GM21528 (cell line): Measurements from ENCODE around the gene LRP4.

Experiments
- ATAC-seq: cut with Tn5 transposase; IDR thresholded peaks from one replicate; pipeline ENCODE4 v1.9.1; 2021; ENCODE audit warnings: mild to moderate bottlenecking, moderate library complexity; ENCODE audit not compliant: unreplicated experiment, low FRiP score

LRP4 gene

GRCh38 chr11:46895821-46896220, 22.5 kb downstream of the LRP4 start:
- no peak for ATAC-seq

DNA sequence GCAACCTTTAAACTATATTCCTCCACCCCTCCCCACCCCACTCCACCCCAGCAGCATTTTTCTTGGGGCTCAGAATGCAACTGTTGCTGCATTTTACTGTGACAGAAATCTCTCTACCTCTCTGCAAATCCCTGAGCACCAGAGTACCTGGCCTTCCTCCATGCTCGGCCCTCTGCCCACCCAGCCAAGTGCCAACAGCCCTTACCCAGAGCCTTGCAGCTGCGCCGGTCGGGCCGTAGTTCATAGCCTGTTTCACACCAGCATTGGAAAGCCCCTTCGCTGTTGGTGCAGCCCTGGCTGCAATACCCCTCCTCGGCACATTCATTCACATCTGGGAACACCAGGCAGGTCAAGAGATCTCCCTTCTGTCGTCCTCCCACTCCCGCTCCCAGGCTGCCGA, 23.4 kb downstream of the LRP4 start:
- ATAC-seq = no peak

GRCh38 chr11:46894506-46894905, 23.8 kb downstream of the LRP4 start:
- no peak for ATAC-seq

DNA sequence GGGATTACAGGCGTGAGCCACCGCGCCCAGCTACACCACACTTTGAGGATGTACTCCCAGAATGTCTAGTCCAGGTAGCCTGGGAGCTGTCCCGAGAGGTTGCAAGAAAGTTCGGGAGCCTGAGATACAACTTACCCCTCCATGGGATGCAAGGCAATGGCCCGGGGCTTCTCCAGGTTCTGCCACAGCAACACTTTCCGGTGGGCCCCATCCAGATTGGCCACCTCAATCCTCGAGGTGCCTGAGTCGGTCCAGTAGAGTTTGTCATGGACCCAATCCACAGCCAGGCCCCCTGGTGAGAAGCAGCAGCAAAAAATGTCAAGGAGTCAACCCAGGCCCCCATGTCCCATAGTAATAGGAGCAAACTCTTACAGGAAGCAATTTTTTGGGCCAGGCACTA, 25.5 kb downstream of the LRP4 start:
- ATAC-seq = no peak

DNA sequence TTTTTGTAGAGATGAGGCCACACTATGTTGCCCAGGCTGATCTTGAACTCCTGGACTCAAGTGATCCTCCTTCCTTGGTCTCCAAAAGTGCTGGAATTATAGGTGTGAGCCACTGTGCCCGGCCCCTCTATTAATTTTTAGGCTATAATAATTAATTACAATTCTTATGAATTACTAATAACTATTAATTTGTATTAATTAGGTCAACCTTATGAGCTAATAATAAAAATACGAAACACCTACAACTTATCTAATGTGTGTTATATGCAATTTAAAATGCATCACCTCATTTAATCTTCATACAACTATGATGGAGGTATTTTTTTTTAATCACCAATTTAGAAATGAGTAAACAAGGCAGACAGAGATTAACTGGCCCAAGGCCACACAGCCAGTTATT, 26.2 kb downstream of the LRP4 start:
- no peak for ATAC-seq

DNA sequence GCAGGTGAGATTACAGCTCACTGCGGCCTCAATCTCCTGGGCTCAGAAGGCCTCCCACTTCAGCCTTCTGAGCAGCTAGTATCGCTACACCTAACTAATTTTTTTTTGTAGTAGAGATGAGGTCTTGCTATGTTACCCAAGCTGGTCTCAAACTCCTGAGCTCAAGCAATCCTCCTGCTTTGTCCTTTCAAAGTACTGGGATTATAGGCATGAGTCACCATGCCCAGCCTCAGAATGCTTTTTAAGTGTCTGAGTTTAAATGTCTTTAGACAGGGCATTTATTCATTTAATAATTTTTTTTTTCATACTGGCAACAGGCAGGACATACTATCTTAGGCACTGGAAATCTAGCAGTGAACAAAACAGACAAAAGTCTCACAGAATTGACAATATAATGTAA, 27.7 kb downstream of the LRP4 start:
- ATAC-seq = no peak

DNA sequence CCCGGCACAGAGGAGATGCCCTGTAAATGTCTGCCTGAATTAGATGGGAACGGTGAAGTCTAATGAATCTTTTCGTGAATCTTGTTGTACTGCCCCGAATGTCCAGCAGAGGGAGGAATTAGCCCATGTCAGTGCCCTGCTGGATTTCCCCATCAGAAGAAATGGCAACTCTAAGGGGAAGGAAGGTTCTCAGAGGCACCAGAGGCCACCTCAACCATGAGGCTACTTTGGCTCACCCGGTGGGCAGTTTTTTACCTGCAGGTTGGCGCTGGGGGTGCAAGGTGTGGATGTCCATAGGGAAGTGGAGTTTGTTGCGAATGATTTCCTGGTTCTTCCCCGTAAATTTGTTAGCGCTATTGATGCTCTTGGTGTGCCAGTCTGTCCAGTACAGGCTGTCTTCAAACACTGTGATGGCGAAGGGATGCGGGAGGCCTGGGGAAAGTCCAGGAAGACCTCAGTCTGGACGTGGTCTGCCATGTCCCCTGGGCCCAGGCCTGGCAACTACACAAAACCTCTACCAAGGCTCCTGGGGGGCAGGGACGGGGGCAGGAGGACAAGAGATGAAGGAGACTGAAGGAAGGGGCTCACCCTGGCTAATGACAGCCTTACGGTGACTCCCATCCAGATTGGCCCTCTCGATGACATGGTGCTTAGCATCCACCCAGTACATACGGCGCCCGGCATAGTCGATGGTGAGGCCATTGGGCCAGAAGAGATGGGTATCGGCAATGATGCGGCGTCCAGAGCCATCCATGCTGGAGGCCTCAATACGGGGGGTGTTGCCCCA, 28.5 kb downstream of the LRP4 start:
- no peak for ATAC-seq

GRCh38 chr11:46889251-46889650, 29.1 kb downstream of the LRP4 start:
- no peak for ATAC-seq

- no peak for ATAC-seq
Observed at GRCh38 chr11:46888636-46889035, 29.7 kb downstream of the LRP4 start.

- ATAC-seq = no peak
Observed at GRCh38 chr11:46886211-46886610, 32.1 kb downstream of the LRP4 start.

- no peak for ATAC-seq
Observed at GRCh38 chr11:46879056-46879585, 39.2 kb downstream of the LRP4 start.

DNA sequence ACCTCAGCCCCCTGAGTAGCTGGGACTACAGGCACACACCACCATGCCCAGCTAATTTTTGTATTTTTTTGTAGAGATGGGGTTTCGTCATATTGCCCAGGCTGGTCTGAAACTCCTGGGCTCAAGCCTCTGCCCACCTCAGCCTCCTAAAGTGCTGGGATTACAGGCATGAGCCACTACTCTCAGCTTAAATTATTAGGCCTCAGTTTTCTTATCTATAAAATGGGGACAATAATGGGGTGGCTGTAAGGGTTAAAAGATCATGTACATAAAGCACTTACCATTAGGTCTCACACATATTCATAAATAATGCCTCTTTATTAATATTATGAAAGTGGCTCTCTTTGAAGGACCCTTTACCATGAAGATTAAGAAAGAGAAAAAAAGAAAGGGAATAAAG, 40.8 kb downstream of the LRP4 start:
- no peak for ATAC-seq

- no peak for ATAC-seq
Observed at GRCh38 chr11:46876471-46876870, 41.9 kb downstream of the LRP4 start.

DNA sequence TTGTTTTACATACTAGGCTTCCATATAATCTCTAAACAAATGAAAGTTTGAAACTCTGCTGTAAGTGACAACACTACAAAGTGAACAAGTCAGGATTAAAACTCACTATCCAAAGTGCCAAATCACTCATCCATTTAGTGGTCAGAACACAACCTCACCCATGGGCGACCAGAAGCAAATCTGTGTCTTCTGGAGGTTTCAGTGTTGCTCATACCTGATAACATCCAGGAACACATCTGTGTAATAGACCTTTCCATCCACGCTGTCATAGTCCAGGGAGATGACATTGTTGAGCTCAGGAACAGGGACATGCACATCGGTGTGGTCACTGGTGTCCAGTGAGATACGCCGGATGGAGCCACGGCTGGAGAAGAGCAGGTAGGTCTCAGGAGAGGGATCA, 43.8 kb downstream of the LRP4 start:
- no peak for ATAC-seq

- no peak for ATAC-seq
Observed at GRCh38 chr11:46868912-46869311, 49.4 kb downstream of the LRP4 start.

- no peak for ATAC-seq
Observed at GRCh38 chr11:46865340-46865739, 53.0 kb downstream of the LRP4 start.

GRCh38 chr11:46860218-46860617, 58.1 kb downstream of the LRP4 start:
- ATAC-seq = no peak

DNA sequence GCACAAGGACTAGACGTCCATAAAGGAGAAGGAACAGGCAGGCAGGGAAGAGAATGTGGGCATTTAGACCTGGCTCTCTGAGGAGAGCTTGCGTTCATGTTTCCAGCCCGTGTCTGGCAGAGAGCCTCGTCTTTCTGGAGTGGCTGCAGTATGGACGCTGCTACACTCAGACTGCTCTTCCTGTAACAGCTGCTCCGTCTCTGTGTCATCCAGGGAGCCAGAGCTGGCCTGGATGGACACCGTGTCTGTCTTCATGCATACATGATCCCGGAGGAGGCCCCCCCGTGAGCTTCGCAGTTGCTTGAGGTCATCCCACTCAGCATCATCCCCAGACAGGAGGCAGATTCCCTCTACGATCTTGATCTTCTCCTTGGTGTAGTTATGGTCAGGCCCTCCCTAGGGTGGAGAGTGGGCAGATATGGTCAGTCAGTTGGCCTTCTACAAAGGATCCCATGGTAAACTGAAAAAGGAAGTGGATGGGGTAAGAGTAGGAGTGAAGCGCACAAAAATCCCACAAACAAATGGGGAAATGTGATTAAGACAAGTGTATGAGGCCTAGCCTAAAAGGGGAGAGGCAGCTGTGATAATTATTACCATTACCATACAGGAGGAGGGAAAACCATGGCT, 59.3 kb downstream of the LRP4 start:
- no peak for ATAC-seq

- ATAC-seq = no peak
Observed at GRCh38 chr11:46857666-46858065, 60.7 kb downstream of the LRP4 start.

DNA sequence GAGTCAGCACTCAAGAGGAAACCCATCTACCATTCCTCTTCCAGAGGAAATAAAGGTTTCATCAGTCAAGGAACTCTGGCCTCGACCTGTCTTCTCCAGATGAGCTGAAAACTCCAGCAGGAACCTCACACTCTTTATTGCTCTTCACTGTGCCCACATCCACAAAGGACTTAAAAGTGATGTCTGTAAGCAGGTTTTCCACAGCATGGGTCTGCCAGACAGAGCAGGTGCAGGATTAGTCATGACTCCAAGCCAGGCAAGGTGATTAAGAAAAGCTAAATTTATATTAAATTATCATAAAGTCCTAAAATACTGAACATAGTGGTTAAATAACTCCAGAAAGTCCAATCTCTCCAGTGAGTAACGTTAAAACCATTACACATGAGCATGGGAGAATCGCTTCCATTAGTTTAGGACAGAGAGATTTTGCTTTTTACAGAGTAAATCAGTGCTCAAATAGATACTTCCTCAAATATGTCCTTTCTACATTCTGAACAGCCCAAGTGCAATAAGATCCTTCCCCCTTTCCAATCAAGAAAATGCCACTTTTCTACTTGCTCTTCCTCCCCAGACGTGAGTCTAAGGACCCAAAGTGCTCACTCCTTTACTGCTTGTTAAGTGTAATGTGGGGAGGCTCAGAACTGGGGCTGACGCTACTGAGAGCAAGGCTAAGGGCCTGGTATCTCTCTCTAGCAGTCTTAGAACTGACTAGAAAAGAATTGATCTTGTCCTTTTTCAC, 61.6 kb downstream of the LRP4 start:
- ATAC-seq = no peak

DNA sequence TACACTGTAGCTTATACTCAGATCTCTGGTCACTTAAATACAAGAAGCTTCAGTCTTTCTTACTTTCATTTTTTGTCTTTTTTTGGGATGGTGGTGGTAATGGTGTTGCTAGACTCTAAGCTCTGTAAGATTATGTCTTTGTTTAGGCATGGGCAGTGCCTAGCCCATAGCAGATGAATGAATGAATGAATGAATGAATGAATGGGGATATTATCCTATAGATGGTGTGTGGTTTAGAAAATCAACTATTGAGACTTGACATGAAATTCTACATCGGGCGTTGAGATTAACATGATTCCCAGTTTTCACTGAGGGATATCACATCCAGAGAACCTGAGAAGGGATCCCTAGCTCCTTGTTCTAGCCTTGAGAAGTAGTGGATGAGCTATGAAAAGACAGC, 62.5 kb downstream of the LRP4 start:
- no peak for ATAC-seq
